SJCRH30 (cell line): ENCODE results near the gene GTF2IRD1. TPM values are rescaled to one million over a fixed set of nuclear protein-coding genes. Genes with fewer than 3 reads are reported as not detected.
"Not testable (repeated sequence)": the region's sequence is repeated elsewhere in the genome, so short reads cannot be mapped to it uniquely, and the experiment has no call there.

Experiments used
- DNase-seq, 2 experiments: peaks; one replicate each; pipeline ENCODE4 v3.0.0-alpha.2; 2015 to 2020
- H3K27ac ChIP-seq: fragments of 250-450 bp; sonication (Bioruptor Pico); 2 replicates; pipeline ENCODE4 v1.5.1; 2020; ENCODE audit warnings: mild to moderate bottlenecking, moderate library complexity
- H3K27me3 ChIP-seq: fragments of 250-450 bp; sonication (Bioruptor Pico); 2 replicates; pipeline ENCODE4 v1.5.1; 2020; ENCODE audit warnings: mild to moderate bottlenecking, moderate library complexity
- H3K36me3 ChIP-seq: fragments of 250-450 bp; sonication (Bioruptor Pico); 2 replicates; pipeline ENCODE4 v1.5.1; 2020; ENCODE audit warnings: mild to moderate bottlenecking, moderate library complexity
- H3K4me1 ChIP-seq: fragments of 250-450 bp; sonication (Bioruptor Pico); 2 replicates; pipeline ENCODE4 v1.5.1; 2020; ENCODE audit warnings: mild to moderate bottlenecking, moderate library complexity
- H3K4me3 ChIP-seq: fragments of 250-450 bp; sonication (Bioruptor Pico); 2 replicates; pipeline ENCODE4 v1.5.1; 2020; ENCODE audit warnings: mild to moderate bottlenecking, moderate library complexity
- H3K9me3 ChIP-seq: fragments of 250-450 bp; sonication (Bioruptor Pico); replicated peaks from 2 replicates; pipeline ENCODE4 v1.5.1; 2020; ENCODE audit warnings: mild to moderate bottlenecking, moderate library complexity
- total RNA-seq: library from RNA; depleted of rRNA; stranded (reverse); fragments of >200 nt; shearing (Covaris generic); gene quantifications from 2 replicates; pipeline ENCODE4 v1.2.3, GENCODE V29; 2014; rRNA removed

Gene GTF2IRD1
- total RNA-seq = 49.3 and 58.8 TPM in 2 replicates

GRCh38 chr7:74453322-74454011 is at the start of gene GTF2IRD1:
Gene GTF2IRD1, plus strand, starts transcription at chr7:74453906. Its CDS starts 54,175 bp downstream, at chr7:74508081.
- Histone ChIP-seq H3K9me3 (no peaks in the 10 kb centered on the region), H3K27ac (peak within 1 kb of the TSS; percentile 91), H3K27me3 (no peaks in the 10 kb centered on the region), H3K36me3 (peaks cover 8% of the 10 kb centered on the region), H3K4me1 (peaks cover 7% of the 10 kb centered on the region; the same call in 1 of the 2 replicates), H3K4me3 (peak within 1 kb of the TSS; percentile 89)
- peak; percentile 94 to 96 for DNase-seq

- no peak overlapping the region for H3K27ac ChIP-seq
- H3K4me1 ChIP-seq = no peaks in the 10 kb centered on the region
- H3K36me3 ChIP-seq = peaks cover 24% of the 10 kb centered on the region
- no peak for DNase-seq
- H3K27me3 ChIP-seq = no peaks in the 10 kb centered on the region
- H3K4me3 ChIP-seq = no peak overlapping the region
- no peaks in the 10 kb centered on the region for H3K9me3 ChIP-seq
Observed at GRCh38 chr7:74404388-74404700, 49.4 kb upstream of the GTF2IRD1 start.

GRCh38 chr7:74404741-74405140 is 49.0 kb upstream of the GTF2IRD1 start:
- Histone ChIP-seq H3K36me3 (peaks cover 24% of the 10 kb centered on the region), H3K9me3 (no peaks in the 10 kb centered on the region), H3K4me1 (no peaks in the 10 kb centered on the region), H3K4me3 (no peak overlapping the region), H3K27me3 (no peaks in the 10 kb centered on the region), H3K27ac (no peak overlapping the region)
- no peak for DNase-seq

- H3K4me3 ChIP-seq = no peak overlapping the region
- no peak overlapping the region for H3K27ac ChIP-seq
- DNase-seq = peak in 1 of 2 experiments; percentile 43
- H3K36me3 ChIP-seq = peaks cover 24% of the 10 kb centered on the region
- no peaks in the 10 kb centered on the region for H3K9me3 ChIP-seq
- no peaks in the 10 kb centered on the region for H3K27me3 ChIP-seq
- no peaks in the 10 kb centered on the region for H3K4me1 ChIP-seq
Observed at GRCh38 chr7:74405191-74405898, 48.4 kb upstream of the GTF2IRD1 start.

- Histone ChIP-seq H3K36me3 (peaks cover 22% of the 10 kb centered on the region), H3K4me3 (no peak overlapping the region), H3K27ac (no peak overlapping the region), H3K9me3 (no peaks in the 10 kb centered on the region), H3K4me1 (no peaks in the 10 kb centered on the region), H3K27me3 (peaks cover 3% of the 10 kb centered on the region; the same call in 1 of the 2 replicates)
- DNase-seq = no peak
Observed at GRCh38 chr7:74405899-74406512, 47.7 kb upstream of the GTF2IRD1 start.

GRCh38 chr7:74407958-74408357 is 45.7 kb upstream of the GTF2IRD1 start:
- Histone ChIP-seq H3K4me1 (peaks cover 7% of the 10 kb centered on the region), H3K9me3 (no peaks in the 10 kb centered on the region), H3K36me3 (peaks cover 12% of the 10 kb centered on the region), H3K4me3 (no peak overlapping the region), H3K27me3 (peaks cover 3% of the 10 kb centered on the region; the same call in 1 of the 2 replicates), H3K27ac (no peak overlapping the region)
- DNase-seq = no peak

GRCh38 chr7:74409571-74409970 is 44.1 kb upstream of the GTF2IRD1 start:
- Histone ChIP-seq H3K4me3 (no peak overlapping the region), H3K27ac (no peak overlapping the region), H3K27me3 (peaks cover 3% of the 10 kb centered on the region; the same call in 1 of the 2 replicates), H3K4me1 (peaks cover 7% of the 10 kb centered on the region), H3K9me3 (no peaks in the 10 kb centered on the region), H3K36me3 (peaks cover 2% of the 10 kb centered on the region; the same call in 1 of the 2 replicates)
- DNase-seq = no peak

GRCh38 chr7:74410772-74411171 is 42.9 kb upstream of the GTF2IRD1 start:
- DNase-seq = no peak
- peaks cover 7% of the 10 kb centered on the region for H3K4me1 ChIP-seq
- no peaks in the 10 kb centered on the region for H3K9me3 ChIP-seq
- no peak overlapping the region for H3K4me3 ChIP-seq
- H3K36me3 ChIP-seq = no peaks in the 10 kb centered on the region
- peaks cover 3% of the 10 kb centered on the region; the same call in 1 of the 2 replicates for H3K27me3 ChIP-seq
- H3K27ac ChIP-seq = no peak overlapping the region

- H3K36me3 ChIP-seq, H3K4me3 ChIP-seq, H3K27me3 ChIP-seq, H3K4me1 ChIP-seq, H3K27ac ChIP-seq, H3K9me3 ChIP-seq, DNase-seq: not testable (repeated sequence)
Observed at GRCh38 chr7:74411571-74411970, 42.1 kb upstream of the GTF2IRD1 start.

GRCh38 chr7:74412056-74412455 is 41.6 kb upstream of the GTF2IRD1 start:
- Histone ChIP-seq H3K9me3 (no peaks in the 10 kb centered on the region), H3K27me3 (peaks cover 3% of the 10 kb centered on the region; the same call in 1 of the 2 replicates), H3K4me3 (no peak overlapping the region), H3K27ac (no peak overlapping the region), H3K4me1 (peaks cover 7% of the 10 kb centered on the region), H3K36me3 (no peaks in the 10 kb centered on the region)
- peak; percentile 57 to 73 for DNase-seq

GRCh38 chr7:74412603-74413002 is 41.1 kb upstream of the GTF2IRD1 start:
- Histone ChIP-seq H3K9me3 (no peaks in the 10 kb centered on the region), H3K4me3 (no peak overlapping the region), H3K36me3 (no peaks in the 10 kb centered on the region), H3K27me3 (peaks cover 3% of the 10 kb centered on the region; the same call in 1 of the 2 replicates), H3K4me1 (peaks cover 8% of the 10 kb centered on the region), H3K27ac (no peak overlapping the region)
- DNase-seq = no peak

- not testable (repeated sequence) for H3K36me3 ChIP-seq, H3K27ac ChIP-seq, H3K9me3 ChIP-seq, H3K27me3 ChIP-seq, H3K4me1 ChIP-seq, DNase-seq, H3K4me3 ChIP-seq
Observed at GRCh38 chr7:74414595-74415333, 38.9 kb upstream of the GTF2IRD1 start.

GRCh38 chr7:74417419-74417971 is 36.2 kb upstream of the GTF2IRD1 start:
- no peak overlapping the region for H3K4me3 ChIP-seq
- H3K36me3 ChIP-seq = no peaks in the 10 kb centered on the region
- no peak overlapping the region for H3K27ac ChIP-seq
- H3K4me1 ChIP-seq = peaks cover 8% of the 10 kb centered on the region; the same call in 1 of the 2 replicates
- peak; percentile 79 to 92 for DNase-seq
- H3K27me3 ChIP-seq = no peaks in the 10 kb centered on the region
- H3K9me3 ChIP-seq = no peaks in the 10 kb centered on the region

GRCh38 chr7:74418076-74418475 is 35.6 kb upstream of the GTF2IRD1 start:
- H3K27ac ChIP-seq = no peak overlapping the region
- no peak for DNase-seq
- no peaks in the 10 kb centered on the region for H3K9me3 ChIP-seq
- no peaks in the 10 kb centered on the region for H3K36me3 ChIP-seq
- H3K4me3 ChIP-seq = no peak overlapping the region
- no peaks in the 10 kb centered on the region for H3K27me3 ChIP-seq
- peaks cover 8% of the 10 kb centered on the region; the same call in 1 of the 2 replicates for H3K4me1 ChIP-seq
